Vagina (tissue), 2 donors: ENCODE results near the gene CTSD. TPM values are rescaled to one million over a fixed set of nuclear protein-coding genes. Genes with fewer than 3 reads are reported as not detected.

Experiments
- DNase-seq, 2 donors: peaks; one replicate each; pipeline ENCODE4 v3.0.0-alpha.2; 2017; ENCODE audit errors: extremely low spot score in 2 of 2
- H3K27ac ChIP-seq: fragments of 200-600 bp; sonication (generic); one replicate; pipeline ENCODE4 v1.5.1; 2019
- H3K27me3 ChIP-seq: fragments of 200-600 bp; sonication (generic); one replicate; pipeline ENCODE4 v1.5.1; 2019
- H3K36me3 ChIP-seq, 2 donors: fragments of 200-600 bp; sonication (generic); one replicate each; pipeline ENCODE4 v1.5.1; 2017 to 2019
- H3K4me1 ChIP-seq: fragments of 200-600 bp; sonication (generic); one replicate; pipeline ENCODE4 v1.5.1; 2019
- H3K4me3 ChIP-seq, 2 donors: fragments of 200-600 bp; sonication (generic); 1 replicate in 1 of 2; 2 replicates in 1 of 2; pipeline ENCODE4 v1.5.1; 2016 to 2019
- H3K9me3 ChIP-seq: fragments of 200-600 bp; sonication (generic); one replicate; pipeline ENCODE4 v1.5.1; 2019
- POLR2A ChIP-seq, 2 donors: fragments of 450-650 bp; IDR thresholded peaks; one replicate each; pipeline ENCODE4 v1.6.1; 2017; ENCODE audit warnings: antibody characterized with exemption in 2 of 2, mild to moderate bottlenecking in 2 of 2, moderate library complexity in 2 of 2
- POLR2AphosphoS5 ChIP-seq, 2 donors: sonication (generic); formaldehyde crosslinking; IDR thresholded peaks; one replicate each; pipeline ENCODE4 v1.9.0; 2017; ENCODE audit warnings: antibody characterized with exemption in 2 of 2, mild to moderate bottlenecking in 2 of 2, low read depth in 1 of 2; ENCODE audit not compliant: insufficient read depth in 1 of 2
- intact Hi-C: fragments of 100-400 bp; cut with DNase I; formaldehyde crosslinking; loops from one replicate; pipeline ENCODE4 v1.15.1; 2023
- total RNA-seq: library from RNA; depleted of rRNA; stranded (reverse); fragments of >200 nt; gene quantifications from one replicate; pipeline ENCODE4 v1.2.3, GENCODE V29; 2016
- TF ChIP-seq, protein P1 (sequence below), 3 experiments: fragments of 450-650 bp in 2 of 3; fragments of 200-600 bp in 1 of 3; sonication (generic) in 1 of 3; IDR thresholded peaks; one replicate each; pipeline ENCODE4 v1.5.1; 2017 to 2019; ENCODE audit warnings: antibody characterized with exemption in 3 of 3, mild to moderate bottlenecking in 2 of 3, moderate library complexity in 2 of 3

Gene CTSD
- total RNA-seq, 1 donor from 2014 or later = 508 TPM

DNA sequence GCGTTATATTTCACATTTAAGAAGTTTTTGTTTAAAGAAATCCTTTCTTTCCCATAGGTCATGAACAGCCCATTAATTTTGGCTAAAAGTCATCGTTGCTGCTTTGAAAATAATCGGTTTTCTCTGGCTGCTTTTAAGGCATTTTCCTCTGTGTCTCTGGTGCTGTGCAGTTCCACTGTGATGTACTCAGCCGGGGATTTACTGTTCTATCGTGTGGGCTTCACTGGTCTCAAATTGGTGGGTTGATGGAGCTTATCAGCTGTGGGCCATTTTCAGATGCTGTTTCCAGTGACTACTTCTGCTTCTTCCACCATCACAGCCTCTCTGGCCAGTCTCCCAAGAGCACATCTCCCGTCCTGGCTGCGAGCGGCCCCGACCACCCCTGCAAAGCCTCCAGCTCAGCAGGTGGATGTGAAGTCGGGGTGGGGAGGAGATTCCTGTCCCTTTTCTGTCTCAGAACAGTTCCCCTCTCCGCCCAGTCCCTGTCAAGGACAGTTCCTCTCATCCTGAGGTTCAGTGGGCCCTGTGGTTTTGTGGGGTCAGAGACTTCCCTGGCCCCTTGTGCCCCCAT, 33.6 kb downstream of the CTSD start:
- no peaks in the 10 kb centered on the region for H3K27me3 ChIP-seq
- no peak for TF ChIP-seq POLR2AphosphoS5 (IDR thresholded peaks at IDR 0.05; ENCODE audit: insufficient read depth in 1 of 2, low read depth in 1 of 2)
- no peak for TF ChIP-seq POLR2A (IDR thresholded peaks at IDR 0.05)
- TF ChIP-seq, protein P1, sequence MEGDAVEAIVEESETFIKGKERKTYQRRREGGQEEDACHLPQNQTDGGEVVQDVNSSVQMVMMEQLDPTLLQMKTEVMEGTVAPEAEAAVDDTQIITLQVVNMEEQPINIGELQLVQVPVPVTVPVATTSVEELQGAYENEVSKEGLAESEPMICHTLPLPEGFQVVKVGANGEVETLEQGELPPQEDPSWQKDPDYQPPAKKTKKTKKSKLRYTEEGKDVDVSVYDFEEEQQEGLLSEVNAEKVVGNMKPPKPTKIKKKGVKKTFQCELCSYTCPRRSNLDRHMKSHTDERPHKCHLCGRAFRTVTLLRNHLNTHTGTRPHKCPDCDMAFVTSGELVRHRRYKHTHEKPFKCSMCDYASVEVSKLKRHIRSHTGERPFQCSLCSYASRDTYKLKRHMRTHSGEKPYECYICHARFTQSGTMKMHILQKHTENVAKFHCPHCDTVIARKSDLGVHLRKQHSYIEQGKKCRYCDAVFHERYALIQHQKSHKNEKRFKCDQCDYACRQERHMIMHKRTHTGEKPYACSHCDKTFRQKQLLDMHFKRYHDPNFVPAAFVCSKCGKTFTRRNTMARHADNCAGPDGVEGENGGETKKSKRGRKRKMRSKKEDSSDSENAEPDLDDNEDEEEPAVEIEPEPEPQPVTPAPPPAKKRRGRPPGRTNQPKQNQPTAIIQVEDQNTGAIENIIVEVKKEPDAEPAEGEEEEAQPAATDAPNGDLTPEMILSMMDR (IDR thresholded peaks at IDR 0.05) = no peak
- no peaks in the 10 kb centered on the region for H3K36me3 ChIP-seq
- intact Hi-C loops = no loop called here
- no peak for DNase-seq
- H3K27ac ChIP-seq = no peak overlapping the region
- H3K4me1 ChIP-seq = peaks cover 7% of the 10 kb centered on the region
- H3K9me3 ChIP-seq = no peaks in the 10 kb centered on the region
- no peak overlapping the region for H3K4me3 ChIP-seq

DNA sequence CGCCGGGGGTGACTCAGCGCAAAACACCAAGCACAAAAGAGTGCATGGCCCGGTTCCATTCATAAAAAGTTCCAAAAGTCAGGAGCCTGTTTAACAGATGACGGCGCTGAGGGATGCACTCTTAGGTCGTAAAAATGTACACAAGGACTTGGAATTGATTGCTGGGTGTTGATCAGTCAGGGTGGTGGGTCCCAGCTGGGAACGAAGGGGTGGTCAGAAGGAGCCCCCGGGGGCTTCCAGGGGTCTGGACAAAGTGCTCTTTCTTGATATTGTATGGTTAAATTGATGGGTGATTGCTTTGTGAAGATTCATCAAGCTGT, 34.1 kb downstream of the CTSD start:
- TF ChIP-seq, protein P1 (IDR thresholded peaks at IDR 0.05) = no peak
- TF ChIP-seq POLR2AphosphoS5 (IDR thresholded peaks at IDR 0.05; ENCODE audit: insufficient read depth in 1 of 2, low read depth in 1 of 2) (no peak), POLR2A (IDR thresholded peaks at IDR 0.05) (no peak)
- no peaks in the 10 kb centered on the region for H3K27me3 ChIP-seq
- no peaks in the 10 kb centered on the region for H3K9me3 ChIP-seq
- peaks cover 7% of the 10 kb centered on the region for H3K4me1 ChIP-seq
- intact Hi-C loops = no loop called here
- H3K4me3 ChIP-seq = no peak overlapping the region
- H3K27ac ChIP-seq = no peak overlapping the region
- no peak for DNase-seq
- no peaks in the 10 kb centered on the region for H3K36me3 ChIP-seq

DNA sequence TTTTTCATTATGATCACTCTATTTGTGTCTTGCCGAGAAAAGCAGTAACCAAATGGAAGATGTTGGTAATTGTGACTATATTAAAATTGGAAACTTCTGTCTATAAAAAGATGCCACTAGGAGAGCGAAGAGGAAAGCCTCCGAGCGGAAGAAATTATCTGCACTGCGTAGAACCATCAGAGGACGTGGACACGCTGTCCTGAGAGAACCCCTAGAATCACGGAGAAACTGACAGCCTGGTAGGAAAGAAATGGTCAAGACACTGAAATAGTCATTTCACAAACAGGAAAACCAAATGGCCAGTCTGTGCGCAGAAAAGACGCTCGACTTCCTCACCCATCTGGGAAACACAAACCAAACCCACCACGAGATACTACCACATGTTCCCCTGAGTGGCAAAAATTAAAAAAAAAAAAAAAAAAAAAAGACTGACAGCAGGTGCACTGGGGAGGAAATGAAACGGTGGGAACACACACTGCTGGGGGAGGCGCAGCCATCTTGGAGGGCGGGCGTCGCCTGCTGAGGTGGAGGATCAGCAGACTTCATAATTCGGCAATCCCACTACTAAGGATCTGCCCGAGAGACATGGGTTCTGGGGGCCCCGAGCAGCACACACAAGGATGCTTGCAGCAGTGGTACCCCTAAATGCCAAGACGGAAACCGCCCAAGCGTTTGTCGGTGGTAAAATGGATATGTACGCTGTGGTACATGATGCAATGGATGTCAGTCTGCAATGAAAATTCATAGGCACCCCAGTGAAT, 34.6 kb downstream of the CTSD start:
- no peak overlapping the region for H3K4me3 ChIP-seq
- no peak for TF ChIP-seq POLR2A (IDR thresholded peaks at IDR 0.05)
- no peak for TF ChIP-seq POLR2AphosphoS5 (IDR thresholded peaks at IDR 0.05; ENCODE audit: insufficient read depth in 1 of 2, low read depth in 1 of 2)
- TF ChIP-seq, protein P1 (IDR thresholded peaks at IDR 0.05) = no peak
- H3K27me3 ChIP-seq = no peaks in the 10 kb centered on the region
- no peak for DNase-seq
- H3K27ac ChIP-seq = no peak overlapping the region
- H3K36me3 ChIP-seq = no peaks in the 10 kb centered on the region
- H3K4me1 ChIP-seq = peaks cover 7% of the 10 kb centered on the region
- intact Hi-C loops = no loop called here
- H3K9me3 ChIP-seq = no peaks in the 10 kb centered on the region

DNA sequence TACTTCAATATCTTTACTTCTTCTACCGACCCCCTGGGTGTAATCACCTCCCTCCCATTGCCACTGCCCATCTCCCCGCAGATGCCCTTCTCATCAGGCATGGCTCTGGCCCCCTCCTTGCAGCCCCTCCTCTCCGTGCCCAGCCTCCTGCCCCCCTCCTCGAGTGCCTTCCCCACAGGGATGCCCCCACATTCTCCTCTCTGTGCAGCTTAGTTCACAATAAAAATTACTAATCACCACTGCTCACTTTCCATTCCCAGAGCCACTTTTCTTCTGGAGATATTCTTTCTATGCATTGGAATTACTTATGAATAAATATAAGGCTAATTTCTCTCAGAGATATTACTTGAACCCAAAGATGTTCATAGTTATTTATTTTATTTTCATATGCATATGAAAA, 35.4 kb downstream of the CTSD start:
- Histone ChIP-seq H3K4me1 (peaks cover 7% of the 10 kb centered on the region), H3K27ac (no peak overlapping the region), H3K27me3 (no peaks in the 10 kb centered on the region), H3K9me3 (no peaks in the 10 kb centered on the region), H3K4me3 (no peak overlapping the region), H3K36me3 (no peaks in the 10 kb centered on the region)
- DNase-seq = no peak
- TF ChIP-seq, protein P1 (IDR thresholded peaks at IDR 0.05) = no peak
- no peak for TF ChIP-seq POLR2AphosphoS5 (IDR thresholded peaks at IDR 0.05; ENCODE audit: insufficient read depth in 1 of 2, low read depth in 1 of 2)
- TF ChIP-seq POLR2A (IDR thresholded peaks at IDR 0.05) = no peak
- intact Hi-C loops = no loop called here

DNA sequence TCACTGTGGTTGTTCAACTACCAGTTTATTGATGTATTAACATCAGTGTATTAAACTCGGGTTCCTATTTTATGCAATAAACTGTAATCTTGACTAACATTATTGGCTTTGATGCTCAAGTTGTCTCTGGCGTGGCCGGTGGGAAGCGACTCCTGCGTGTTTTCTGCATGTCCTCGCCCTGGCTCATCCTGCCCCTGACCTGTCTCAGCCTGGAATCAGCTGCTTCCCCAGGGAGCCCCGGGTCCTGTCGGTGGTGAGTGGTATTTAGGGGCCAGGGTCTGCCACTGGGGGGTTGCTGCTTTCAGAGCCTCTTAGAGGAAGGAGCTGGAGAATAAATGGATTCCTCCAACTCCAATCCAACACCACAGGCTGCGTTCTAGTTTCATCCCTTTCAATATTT, 35.9 kb downstream of the CTSD start:
- TF ChIP-seq POLR2A (IDR thresholded peaks at IDR 0.05) (no peak), POLR2AphosphoS5 (IDR thresholded peaks at IDR 0.05; ENCODE audit: insufficient read depth in 1 of 2, low read depth in 1 of 2) (no peak)
- TF ChIP-seq, protein P1 (IDR thresholded peaks at IDR 0.05) = no peak

More for the DNA sequence above, 35.9 kb downstream of the CTSD start:
- Histone ChIP-seq H3K36me3 (no peaks in the 10 kb centered on the region), H3K27ac (no peak overlapping the region), H3K4me3 (no peak overlapping the region), H3K4me1 (peaks cover 7% of the 10 kb centered on the region), H3K27me3 (no peaks in the 10 kb centered on the region), H3K9me3 (no peaks in the 10 kb centered on the region)
- DNase-seq = no peak
- intact Hi-C loops = no loop called here
